ENCODE results near the gene ATP10B.

ATP10B gene

DNA sequence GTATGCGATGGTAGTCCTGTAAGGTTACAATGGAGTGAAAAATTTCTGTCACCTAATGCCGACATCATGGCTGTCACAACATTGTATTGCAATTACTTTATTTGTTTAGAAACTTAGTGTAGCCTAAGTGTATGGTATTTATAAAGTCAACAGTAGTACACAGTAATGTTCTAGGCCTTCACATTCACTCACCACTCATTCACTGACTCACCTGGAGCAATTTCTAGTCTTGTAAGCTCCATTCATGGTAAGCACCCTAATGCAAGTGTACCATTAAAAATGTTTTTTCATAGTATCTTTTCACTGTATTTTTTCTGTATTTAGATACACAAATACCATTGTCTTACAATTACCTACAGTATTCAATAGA lies 58.5 kb downstream of the ATP10B start:
- DNase-seq (ENCODE audit: low read depth) = no peak
- no peak overlapping the region for H3K4me3 ChIP-seq (ENCODE audit: low read length)
- no peak for TF ChIP-seq CTCF (conservative IDR thresholded peaks at IDR 0.05; ENCODE audit: low read length)

- no peak overlapping the region for H3K4me3 ChIP-seq (ENCODE audit: low read length)
- DNase-seq (ENCODE audit: low read depth) = no peak
- no peak for TF ChIP-seq CTCF (conservative IDR thresholded peaks at IDR 0.05; ENCODE audit: low read length)
These were observed 59.1 kb downstream of the ATP10B start for GRCh38 chr5:160792732-160793529.

- no peak for TF ChIP-seq CTCF (conservative IDR thresholded peaks at IDR 0.05; ENCODE audit: low read length)
- H3K4me3 ChIP-seq (ENCODE audit: low read length) = no peak overlapping the region
- no peak for DNase-seq (ENCODE audit: low read depth)
These were observed 59.7 kb downstream of the ATP10B start for GRCh38 chr5:160792281-160792680.

GRCh38 chr5:160789219-160789859 lies 62.7 kb downstream of the ATP10B start:
- no peak overlapping the region for H3K4me3 ChIP-seq (ENCODE audit: low read length)
- no peak for TF ChIP-seq CTCF (conservative IDR thresholded peaks at IDR 0.05; ENCODE audit: low read length)

DNA sequence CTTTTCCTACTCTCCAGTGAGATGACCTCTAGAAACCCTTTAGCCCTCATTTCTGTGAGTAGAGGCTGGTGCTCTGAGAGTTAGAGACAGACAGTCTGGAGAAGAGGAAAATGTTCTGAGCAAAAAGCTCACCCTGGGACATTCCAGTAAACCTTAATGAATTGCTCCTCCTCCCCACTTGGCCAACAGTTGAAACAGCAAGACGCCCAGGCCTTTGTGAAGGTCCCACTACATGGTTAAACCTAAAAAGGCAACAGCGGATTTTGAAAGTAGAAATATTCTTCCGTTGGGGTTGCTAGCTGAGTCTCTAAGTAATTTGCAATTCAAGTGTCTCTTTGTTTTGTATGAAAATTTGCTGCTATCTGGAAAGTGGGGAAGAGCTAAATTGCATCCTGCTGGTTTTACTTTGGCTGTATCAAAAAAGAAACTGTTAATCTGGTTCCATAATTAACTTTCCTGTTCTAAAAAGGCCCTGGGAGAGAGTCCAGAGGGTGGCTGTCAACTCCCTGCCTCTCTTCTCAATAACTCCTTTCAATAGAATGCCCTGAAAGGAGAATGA lies 63.8 kb downstream of the ATP10B start:
- TF ChIP-seq CTCF (conservative IDR thresholded peaks at IDR 0.05; ENCODE audit: low read length) = no peak
- no peak for DNase-seq (ENCODE audit: low read depth)
- H3K4me3 ChIP-seq (ENCODE audit: low read length) = no peak overlapping the region

More at GRCh38 chr5:160789219-160789859, 62.7 kb downstream of the ATP10B start:
- DNase-seq (ENCODE audit: low read depth) = no peak

DNA sequence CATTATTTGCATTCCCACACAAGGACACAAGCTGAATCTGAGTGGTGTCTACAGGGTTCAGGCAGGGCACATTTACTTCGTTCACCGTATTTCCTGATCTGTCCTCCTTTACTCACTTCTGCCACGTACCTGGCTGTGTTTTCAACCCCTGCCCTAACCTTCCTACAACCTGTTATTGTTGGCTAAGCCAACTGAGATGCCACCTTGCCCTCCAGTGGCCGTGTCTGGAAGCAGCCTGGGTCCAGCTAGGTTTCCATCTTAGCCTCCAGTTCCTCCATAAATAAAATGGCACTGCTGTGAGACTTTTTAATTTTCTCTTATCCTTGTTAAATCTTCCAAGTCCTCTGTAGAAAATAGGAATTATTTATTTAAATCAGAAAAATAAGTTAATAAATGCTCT lies 64.8 kb downstream of the ATP10B start:
- TF ChIP-seq CTCF (conservative IDR thresholded peaks at IDR 0.05; ENCODE audit: low read length) = peak; percentile 37
- no peak for DNase-seq (ENCODE audit: low read depth)
- no peak overlapping the region for H3K4me3 ChIP-seq (ENCODE audit: low read length)

Data from AG10803 (cell line).